ENCODE measurements around the gene GRIN2D. TPM values are rescaled to one million over a fixed set of nuclear protein-coding genes. Genes with fewer than 3 reads are reported as not detected.

Gene GRIN2D
- total RNA-seq, 1 donor from 2014 or later, result 1.2 TPM

DNA sequence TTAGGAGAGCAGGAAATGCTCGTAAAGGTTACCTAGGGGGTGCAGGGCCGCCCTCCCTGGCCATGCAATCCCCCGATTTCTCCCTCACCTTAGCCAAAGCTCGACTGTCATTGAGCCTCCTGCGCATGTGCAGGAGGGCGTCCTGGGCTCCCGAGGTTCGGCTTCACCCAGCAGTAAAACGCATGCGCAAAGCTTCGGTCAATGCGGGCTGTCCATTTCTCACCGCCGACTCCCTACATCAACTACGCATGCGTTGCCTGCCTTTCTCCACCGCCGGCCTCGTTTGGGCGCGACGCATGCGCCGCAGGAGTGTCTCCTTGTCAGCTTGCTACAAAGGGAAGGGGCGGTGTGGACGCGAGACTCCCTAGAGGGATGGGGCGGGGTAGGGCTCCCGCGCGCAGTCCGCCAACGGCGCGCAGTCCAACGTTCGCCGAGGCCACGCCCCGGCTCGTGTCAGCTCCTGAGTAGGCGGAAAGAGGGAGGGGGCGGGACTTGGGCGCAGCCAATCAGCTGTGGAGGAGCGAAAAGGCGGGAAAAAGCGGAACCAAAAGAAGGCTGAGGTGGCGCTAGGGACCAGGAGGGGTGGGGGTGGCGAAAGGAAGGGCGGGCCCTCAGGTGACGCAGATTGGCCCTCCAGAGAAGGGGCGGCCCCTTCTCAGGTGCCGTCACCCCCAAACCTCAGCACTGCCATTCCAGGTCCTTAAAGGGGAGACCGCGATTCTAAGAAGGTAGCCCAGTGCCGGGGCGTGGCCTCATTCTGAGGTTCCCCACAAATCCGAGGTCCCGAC, 29.5 kb upstream of the GRIN2D start, which contains the start of the genes SYNGR4 and TMEM143:
Gene SYNGR4 (plus strand): TSS at position 558 of the 788 bp plus-strand sequence. CDS start 1,476 bp downstream, outside the sequence.
Gene TMEM143 (minus strand): TSS at position 131 of the 788 bp plus-strand sequence. CDS start 20 bp downstream, at position 111.
- peak within 1 kb of the TSS; percentile 87 for H3K4me3 Mint-ChIP-seq
- peak within 1 kb of the TSS; percentile 93 for H3K27ac Mint-ChIP-seq
- intact Hi-C loops (cut with micrococcal nuclease), result loop anchor here (1.0 to 5.0 kb wide), 13 partner anchors 26 to 1133 kb away; partner anchors contain the start of genes CYTH2, EMP3, GRWD1 and LIG1
- ChIA-PET CTCF (interaction anchor here (0.5 to 2.5 kb wide), 7 partner anchors 13 to 399 kb away, joined by 3 to 22 read pairs (median 4); partner anchors contain the start of gene KDELR1), POLR2A (interaction anchor here (0.5 to 3.1 kb wide), 33 partner anchors 17 to 1980 kb away, joined by 3 to 48 read pairs (median 4); partner anchors contain the start of genes CARD8, EMP3, KDELR1 and PLA2G4C)
- H3K4me1 Mint-ChIP-seq, result peaks cover 19% of the 10 kb centered on the region
- peaks cover 10% of the 10 kb centered on the region for H3K36me3 Mint-ChIP-seq (ENCODE audit: low read depth)
- ATAC-seq (ENCODE audit: low read depth) (peak; percentile 92), DNase-seq (peak; percentile 93)
- no peaks in the 10 kb centered on the region for H3K9me3 Mint-ChIP-seq
- TF ChIP-seq, protein P1, sequence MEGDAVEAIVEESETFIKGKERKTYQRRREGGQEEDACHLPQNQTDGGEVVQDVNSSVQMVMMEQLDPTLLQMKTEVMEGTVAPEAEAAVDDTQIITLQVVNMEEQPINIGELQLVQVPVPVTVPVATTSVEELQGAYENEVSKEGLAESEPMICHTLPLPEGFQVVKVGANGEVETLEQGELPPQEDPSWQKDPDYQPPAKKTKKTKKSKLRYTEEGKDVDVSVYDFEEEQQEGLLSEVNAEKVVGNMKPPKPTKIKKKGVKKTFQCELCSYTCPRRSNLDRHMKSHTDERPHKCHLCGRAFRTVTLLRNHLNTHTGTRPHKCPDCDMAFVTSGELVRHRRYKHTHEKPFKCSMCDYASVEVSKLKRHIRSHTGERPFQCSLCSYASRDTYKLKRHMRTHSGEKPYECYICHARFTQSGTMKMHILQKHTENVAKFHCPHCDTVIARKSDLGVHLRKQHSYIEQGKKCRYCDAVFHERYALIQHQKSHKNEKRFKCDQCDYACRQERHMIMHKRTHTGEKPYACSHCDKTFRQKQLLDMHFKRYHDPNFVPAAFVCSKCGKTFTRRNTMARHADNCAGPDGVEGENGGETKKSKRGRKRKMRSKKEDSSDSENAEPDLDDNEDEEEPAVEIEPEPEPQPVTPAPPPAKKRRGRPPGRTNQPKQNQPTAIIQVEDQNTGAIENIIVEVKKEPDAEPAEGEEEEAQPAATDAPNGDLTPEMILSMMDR (IDR thresholded peaks at IDR 0.05), result no peak
- H3K27me3 Mint-ChIP-seq, result no peaks in the 10 kb centered on the region

GRCh38 chr19:48364598-48365348, 28.7 kb upstream of the GRIN2D start:
- H3K36me3 Mint-ChIP-seq (ENCODE audit: low read depth), result peaks cover 6% of the 10 kb centered on the region
- H3K4me3 Mint-ChIP-seq, result peak overlapping the region; percentile 87
- H3K27me3 Mint-ChIP-seq, result no peaks in the 10 kb centered on the region
- peaks cover 19% of the 10 kb centered on the region for H3K4me1 Mint-ChIP-seq
- CTCF ChIA-PET, result interaction anchor here (1.1 to 2.5 kb wide), 4 partner anchors 14 to 44 kb away, joined by 3 to 22 read pairs (median 10); partner anchors contain the start of gene KDELR1
- POLR2A ChIA-PET, result interaction anchor here (0.6 to 3.1 kb wide), 17 partner anchors 18 to 1533 kb away, joined by 3 to 48 read pairs (median 4); partner anchors contain the start of genes CARD8, EMP3, KDELR1 and RPL18
- no peaks in the 10 kb centered on the region for H3K9me3 Mint-ChIP-seq
- H3K27ac Mint-ChIP-seq, result peak overlapping the region; percentile 93
- intact Hi-C loops (cut with micrococcal nuclease), result loop anchor here (1.0 to 5.0 kb wide), 10 partner anchors 26 to 1133 kb away; partner anchors contain the start of genes CYTH2, EMP3, GRWD1 and LIG1
- DNase-seq (no peak), ATAC-seq (ENCODE audit: low read depth) (no peak)
- TF ChIP-seq, protein P1 (IDR thresholded peaks at IDR 0.05), result no peak

DNA sequence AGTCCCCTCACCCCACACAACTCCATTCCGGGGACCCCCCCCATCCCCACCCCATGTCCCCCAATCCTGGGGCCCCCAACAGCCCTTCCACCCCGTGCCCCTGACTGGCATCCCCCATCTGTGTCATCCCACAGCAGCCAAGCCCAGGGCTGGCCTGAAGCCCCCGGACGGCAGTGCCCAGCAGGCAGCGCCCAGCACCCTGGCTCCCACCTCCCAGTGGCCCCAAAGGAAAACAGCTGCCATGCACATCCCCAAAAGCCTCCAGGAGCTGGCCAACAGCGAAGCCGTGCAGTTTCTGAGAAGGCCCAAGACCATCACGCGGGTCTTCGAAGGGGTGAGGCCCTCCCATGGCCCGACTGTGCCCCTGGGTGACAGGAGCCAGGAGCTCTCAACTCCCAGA, 27.9 kb upstream of the GRIN2D start:
- Mint-ChIP-seq H3K27me3 (no peaks in the 10 kb centered on the region), H3K36me3 (ENCODE audit: low read depth) (peaks cover 6% of the 10 kb centered on the region), H3K9me3 (no peaks in the 10 kb centered on the region), H3K27ac (no peak overlapping the region), H3K4me3 (no peak overlapping the region), H3K4me1 (peaks cover 19% of the 10 kb centered on the region)
- TF ChIP-seq, protein P1 (IDR thresholded peaks at IDR 0.05), result no peak
- CTCF ChIA-PET, result no interaction called here
- DNase-seq (no peak), ATAC-seq (ENCODE audit: low read depth) (no peak)
- POLR2A ChIA-PET, result interaction anchor here (3.1 kb wide), 1 partner anchor 26 kb away, joined by 30 read pairs; the partner anchor contains the start of gene KDELR1
- intact Hi-C loops (cut with micrococcal nuclease), result no loop called here

DNA sequence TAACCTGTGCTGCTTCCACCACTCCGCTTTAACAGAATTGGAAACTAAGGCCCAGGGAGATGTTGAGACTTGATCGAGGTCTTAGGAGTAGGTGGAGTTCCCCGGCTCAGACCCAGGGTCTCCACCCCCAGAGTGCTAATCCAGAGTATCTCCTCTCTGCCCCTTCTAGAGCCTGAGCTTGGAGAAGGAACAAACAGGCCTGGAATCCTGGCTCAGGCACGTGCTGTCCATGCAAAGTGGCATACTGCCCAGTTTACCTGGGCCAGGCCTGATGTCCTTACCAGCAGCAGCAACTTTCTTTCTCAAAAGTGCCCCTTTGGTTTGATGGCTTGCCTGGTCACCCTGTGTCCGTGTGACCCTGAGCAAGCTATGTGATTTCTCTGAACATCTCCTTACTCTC, 25.6 kb upstream of the GRIN2D start:
- TF ChIP-seq, protein P1 (IDR thresholded peaks at IDR 0.05), result no peak
- no peak for DNase-seq
- Mint-ChIP-seq H3K4me3 (no peak overlapping the region), H3K36me3 (ENCODE audit: low read depth) (peaks cover 6% of the 10 kb centered on the region), H3K4me1 (peaks cover 16% of the 10 kb centered on the region), H3K9me3 (no peaks in the 10 kb centered on the region), H3K27me3 (peaks cover under 1% of the 10 kb centered on the region), H3K27ac (no peak overlapping the region)
- POLR2A ChIA-PET, result interaction anchor here (0.6 kb wide), 1 partner anchor 211 kb away, joined by 4 read pairs; no protein-coding TSS in a partner anchor
- CTCF ChIA-PET, result no interaction called here
- intact Hi-C loops (cut with micrococcal nuclease), result no loop called here
- no peak for ATAC-seq (ENCODE audit: low read depth)

Measured in activated B cell treated with CpG ODN at 0.5 μM for 24 hours (primary cell).